Activated T-cell treated with anti-CD3 and anti-CD28 coated beads, Interleukin-2, amount 50 U/mL, for 72 hours (primary cell): ENCODE measurements around the gene ASXL2. TPM values are rescaled to one million over a fixed set of nuclear protein-coding genes. Genes with fewer than 3 reads are reported as not detected.
A peak's percentile ranks its signal among the peaks of the same experiment; 100 is the strongest.

Experiments
- ATAC-seq, 2 donors: fragments of 150-1000 bp; cut with Tn5 transposase; replicated peaks in 1 of 2; 2 replicates each; pipeline ENCODE4 v1.10.0; 2021; ENCODE audit warnings: moderate library complexity in 2 of 2, mild to moderate bottlenecking in 1 of 2
- DNase-seq, 2 donors: peaks; one replicate each; pipeline ENCODE4 v3.0.0; 2021 to 2022; ENCODE audit warnings: mixed read lengths in 1 of 2
- H3K27ac Mint-ChIP-seq: one replicate; pipeline ENCODE4 v1.8.0; 2022; ENCODE audit warnings: mild to moderate bottlenecking, moderate library complexity, mixed read lengths
- H3K27me3 Mint-ChIP-seq: one replicate; pipeline ENCODE4 v1.8.0; 2022; ENCODE audit warnings: low read depth, mixed read lengths
- H3K36me3 Mint-ChIP-seq, 2 donors: one replicate each; pipeline ENCODE4 v1.8.0; 2022; ENCODE audit warnings: mixed read lengths in 2 of 2, mild to moderate bottlenecking in 1 of 2; ENCODE audit not compliant: insufficient read depth in 2 of 2
- H3K4me1 Mint-ChIP-seq: one replicate; pipeline ENCODE4 v1.8.0; 2022; ENCODE audit warnings: low read depth, mixed read lengths
- H3K4me3 Mint-ChIP-seq, 2 donors: one replicate each; pipeline ENCODE4 v1.8.0; 2022; ENCODE audit warnings: mild to moderate bottlenecking in 2 of 2, mixed read lengths in 2 of 2, moderate library complexity in 2 of 2
- H3K9me3 Mint-ChIP-seq, 2 donors: one replicate each; pipeline ENCODE4 v1.8.0; 2022; ENCODE audit warnings: mixed read lengths in 2 of 2
- total RNA-seq, 2 donors: library from RNA; stranded (reverse); gene quantifications; one replicate each; pipeline ENCODE4 v1.2.3, GENCODE V29; 2022

ASXL2 gene
- total RNA-seq, 2 donors from 2014 or later: 38.9 to 39.8 TPM

- no peak for DNase-seq
- H3K27me3 Mint-ChIP-seq: no peaks in the 10 kb centered on the region
- ATAC-seq: peak in 1 of 2 donors; percentile 25
- H3K9me3 Mint-ChIP-seq: no peaks in the 10 kb centered on the region
- H3K27ac Mint-ChIP-seq: no peak overlapping the region
- H3K4me3 Mint-ChIP-seq: no peak overlapping the region
- H3K4me1 Mint-ChIP-seq: no peaks in the 10 kb centered on the region
- no peaks in the 10 kb centered on the region for H3K36me3 Mint-ChIP-seq
Measured at GRCh38 chr2:25697559-25698341, 180.5 kb downstream of the ASXL2 start.

GRCh38 chr2:25692737-25693445, 185.4 kb downstream of the ASXL2 start:
- no peak for ATAC-seq

GRCh38 chr2:25692143-25692542, 186.1 kb downstream of the ASXL2 start:
- no peak overlapping the region for H3K4me3 Mint-ChIP-seq
- no peak for ATAC-seq
- no peak overlapping the region for H3K27ac Mint-ChIP-seq
- H3K9me3 Mint-ChIP-seq: no peaks in the 10 kb centered on the region
- no peaks in the 10 kb centered on the region for H3K4me1 Mint-ChIP-seq
- H3K27me3 Mint-ChIP-seq: peaks cover 5% of the 10 kb centered on the region
- no peaks in the 10 kb centered on the region for H3K36me3 Mint-ChIP-seq
- DNase-seq: no peak

More at GRCh38 chr2:25692737-25693445, 185.4 kb downstream of the ASXL2 start:
- peaks cover 5% of the 10 kb centered on the region for H3K27me3 Mint-ChIP-seq
- no peaks in the 10 kb centered on the region for H3K9me3 Mint-ChIP-seq
- no peaks in the 10 kb centered on the region for H3K4me1 Mint-ChIP-seq
- no peaks in the 10 kb centered on the region for H3K36me3 Mint-ChIP-seq
- no peak for DNase-seq
- no peak overlapping the region for H3K27ac Mint-ChIP-seq
- H3K4me3 Mint-ChIP-seq: no peak overlapping the region

GRCh38 chr2:25690058-25690457, 188.2 kb downstream of the ASXL2 start:
- H3K27ac Mint-ChIP-seq: no peak overlapping the region
- H3K4me1 Mint-ChIP-seq: no peaks in the 10 kb centered on the region
- no peaks in the 10 kb centered on the region for H3K9me3 Mint-ChIP-seq
- no peak for DNase-seq
- no peaks in the 10 kb centered on the region for H3K36me3 Mint-ChIP-seq
- H3K4me3 Mint-ChIP-seq: no peak overlapping the region
- peaks cover 5% of the 10 kb centered on the region for H3K27me3 Mint-ChIP-seq
- peak in 1 of 2 donors; percentile 32 for ATAC-seq

- ATAC-seq (no peak), DNase-seq (no peak)
- Mint-ChIP-seq H3K36me3 (no peaks in the 10 kb centered on the region), H3K27me3 (peaks cover 5% of the 10 kb centered on the region), H3K4me1 (no peaks in the 10 kb centered on the region), H3K9me3 (no peaks in the 10 kb centered on the region), H3K4me3 (no peak overlapping the region), H3K27ac (no peak overlapping the region)
Measured at GRCh38 chr2:25688236-25688635, 190.1 kb downstream of the ASXL2 start.

GRCh38 chr2:25685741-25686140, 192.5 kb downstream of the ASXL2 start:
- Mint-ChIP-seq H3K36me3 (no peaks in the 10 kb centered on the region), H3K9me3 (no peaks in the 10 kb centered on the region), H3K4me3 (no peak overlapping the region), H3K27me3 (peaks cover 5% of the 10 kb centered on the region), H3K27ac (no peak overlapping the region), H3K4me1 (no peaks in the 10 kb centered on the region)
- ATAC-seq (no peak), DNase-seq (no peak)

- DNase-seq (no peak), ATAC-seq (no peak)
- no peaks in the 10 kb centered on the region for H3K36me3 Mint-ChIP-seq
- H3K9me3 Mint-ChIP-seq: no peaks in the 10 kb centered on the region
- H3K27ac Mint-ChIP-seq: no peak overlapping the region
- H3K4me1 Mint-ChIP-seq: no peaks in the 10 kb centered on the region
- no peaks in the 10 kb centered on the region for H3K27me3 Mint-ChIP-seq
- H3K4me3 Mint-ChIP-seq: no peak overlapping the region
Measured at GRCh38 chr2:25684577-25685473, 193.5 kb downstream of the ASXL2 start.

Other genes starting within 250 kb of the ASXL2 start
- gene DTNB, start 204.9 kb downstream of the ASXL2 start, total RNA-seq: 10 to 100 TPM; 29.7 to 31.2 TPM
- gene KIF3C, start 104.0 kb upstream of the ASXL2 start, total RNA-seq: 1 to 10 TPM; 4.0 to 4.2 TPM
- 100 to 1,000 TPM; 137 to 147 TPM for gene RAB10, start 155.6 kb upstream of the ASXL2 start, total RNA-seq